Loucy (cell line): ENCODE results near the gene DIP2A.

Experiments
- H2AFZ ChIP-seq: fragments of 200-600 bp; sonication (generic); 2 replicates; pipeline ENCODE4 v1.6.0; 2016; ENCODE audit warnings: antibody characterized with exemption, mild to moderate bottlenecking, low read length, moderate library complexity
- H3F3A ChIP-seq: fragments of 200-600 bp; 2 replicates; pipeline ENCODE4 v1.6.0; 2016; ENCODE audit warnings: antibody characterized with exemption, low read depth, mild to moderate bottlenecking
- H3K27me3 ChIP-seq: fragments of 200-600 bp; sonication (generic); 2 replicates; pipeline ENCODE4 v1.6.1; 2014; ENCODE audit warnings: low read length, mild to moderate bottlenecking; ENCODE audit not compliant: insufficient read depth, poor library complexity, severe bottlenecking
- H3K36me3 ChIP-seq: fragments of 200-600 bp; sonication (generic); 2 replicates; pipeline ENCODE4 v1.6.1; 2016; ENCODE audit warnings: low read length; ENCODE audit not compliant: insufficient read depth
- H3K4me1 ChIP-seq: fragments of 200-600 bp; sonication (generic); 2 replicates; pipeline ENCODE4 v1.5.1; 2014; ENCODE audit warnings: low read length, mild to moderate bottlenecking; ENCODE audit not compliant: insufficient read depth, poor library complexity, severe bottlenecking
- H3K4me2 ChIP-seq: fragments of 200-600 bp; sonication (generic); 2 replicates; pipeline ENCODE4 v1.6.0; 2014; ENCODE audit warnings: antibody characterized with exemption, low read length, low read depth, mild to moderate bottlenecking; ENCODE audit not compliant: poor library complexity, severe bottlenecking
- H3K4me3 ChIP-seq: fragments of 200-600 bp; sonication (generic); 2 replicates; pipeline ENCODE4 v1.5.1; 2014; ENCODE audit warnings: low read length, mild to moderate bottlenecking, mixed read lengths; ENCODE audit not compliant: poor library complexity, severe bottlenecking
- H3K79me2 ChIP-seq: fragments of 200-600 bp; sonication (generic); 2 replicates; pipeline ENCODE4 v1.6.1; 2014; ENCODE audit warnings: low read length; ENCODE audit not compliant: insufficient read depth
- H3K9ac ChIP-seq: fragments of 200-600 bp; sonication (generic); 2 replicates; pipeline ENCODE4 v1.6.0; 2014; ENCODE audit warnings: mild to moderate bottlenecking, low read depth, low read length, moderate library complexity; ENCODE audit not compliant: poor library complexity, severe bottlenecking
- H3K9me2 ChIP-seq: fragments of 200-600 bp; sonication (generic); replicated peaks from 2 replicates; pipeline ENCODE4 v1.6.1; 2016; ENCODE audit warnings: low read depth, low read length, mixed read lengths
- H3K9me3 ChIP-seq: fragments of 200-600 bp; sonication (generic); 2 replicates; pipeline ENCODE4 v1.6.1; 2014; ENCODE audit warnings: mild to moderate bottlenecking, antibody characterized with exemption, low read length, low read depth; ENCODE audit not compliant: insufficient read depth
- H4K20me1 ChIP-seq: fragments of 200-600 bp; sonication (generic); 2 replicates; pipeline ENCODE4 v1.6.0; 2014; ENCODE audit warnings: antibody characterized with exemption, low read length, mild to moderate bottlenecking; ENCODE audit not compliant: insufficient read depth, poor library complexity, severe bottlenecking
- EZH2phosphoT487 ChIP-seq: fragments of 200-600 bp; IDR thresholded peaks from 2 replicates; pipeline ENCODE4 v1.6.1; 2018; ENCODE audit warnings: antibody characterized with exemption, mild to moderate bottlenecking, moderate library complexity, borderline replicate concordance
- TF ChIP-seq, protein P1 (sequence below): fragments of 200-600 bp; sonication (generic); conservative IDR thresholded peaks from 2 replicates; pipeline ENCODE4 v1.5.1; 2014; ENCODE audit warnings: mild to moderate bottlenecking, antibody characterized with exemption, low read length

Gene DIP2A

DNA sequence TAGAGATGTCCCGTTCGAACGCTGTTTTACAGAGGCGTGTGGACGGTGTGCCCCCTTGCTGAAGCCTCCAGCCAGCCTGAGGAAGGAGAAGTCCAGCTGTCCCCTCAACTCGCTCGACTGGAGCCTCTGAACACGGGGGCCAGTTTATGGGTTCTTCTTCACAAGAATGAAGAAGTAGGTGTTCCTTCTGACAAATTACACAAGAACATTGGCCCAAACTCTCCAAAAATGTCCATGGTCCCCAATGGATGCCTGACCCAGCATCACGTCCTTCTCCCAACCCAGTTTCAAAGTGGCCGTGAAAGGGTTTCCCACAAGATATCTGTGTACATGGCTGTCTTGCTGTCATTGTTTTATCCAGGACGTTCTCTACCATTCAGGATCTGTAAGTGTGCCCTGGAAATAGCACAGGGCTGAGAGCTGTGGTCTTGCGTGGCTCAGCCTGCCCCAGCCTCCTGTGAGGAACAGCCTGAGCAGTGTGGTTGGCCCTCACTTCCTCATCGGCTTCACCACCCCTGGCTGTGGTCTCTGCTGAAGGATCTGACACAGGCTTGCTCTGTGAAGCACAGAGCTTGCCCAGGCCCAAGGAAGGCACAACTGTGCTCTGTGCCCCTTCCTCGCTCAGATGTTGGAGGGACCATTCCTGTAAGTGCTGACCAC lies 147.2 kb downstream of the DIP2A start:
- no peaks in the 10 kb centered on the region for H3F3A ChIP-seq
- peak overlapping the region; percentile 74 for H3K4me2 ChIP-seq
- H3K36me3 ChIP-seq, result no peaks in the 10 kb centered on the region
- no peaks in the 10 kb centered on the region for H4K20me1 ChIP-seq
- no peaks in the 10 kb centered on the region for H3K9me2 ChIP-seq
- H3K27me3 ChIP-seq, result no peaks in the 10 kb centered on the region
- no peak for TF ChIP-seq EZH2phosphoT487
- TF ChIP-seq, protein P1, sequence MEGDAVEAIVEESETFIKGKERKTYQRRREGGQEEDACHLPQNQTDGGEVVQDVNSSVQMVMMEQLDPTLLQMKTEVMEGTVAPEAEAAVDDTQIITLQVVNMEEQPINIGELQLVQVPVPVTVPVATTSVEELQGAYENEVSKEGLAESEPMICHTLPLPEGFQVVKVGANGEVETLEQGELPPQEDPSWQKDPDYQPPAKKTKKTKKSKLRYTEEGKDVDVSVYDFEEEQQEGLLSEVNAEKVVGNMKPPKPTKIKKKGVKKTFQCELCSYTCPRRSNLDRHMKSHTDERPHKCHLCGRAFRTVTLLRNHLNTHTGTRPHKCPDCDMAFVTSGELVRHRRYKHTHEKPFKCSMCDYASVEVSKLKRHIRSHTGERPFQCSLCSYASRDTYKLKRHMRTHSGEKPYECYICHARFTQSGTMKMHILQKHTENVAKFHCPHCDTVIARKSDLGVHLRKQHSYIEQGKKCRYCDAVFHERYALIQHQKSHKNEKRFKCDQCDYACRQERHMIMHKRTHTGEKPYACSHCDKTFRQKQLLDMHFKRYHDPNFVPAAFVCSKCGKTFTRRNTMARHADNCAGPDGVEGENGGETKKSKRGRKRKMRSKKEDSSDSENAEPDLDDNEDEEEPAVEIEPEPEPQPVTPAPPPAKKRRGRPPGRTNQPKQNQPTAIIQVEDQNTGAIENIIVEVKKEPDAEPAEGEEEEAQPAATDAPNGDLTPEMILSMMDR, result no peak
- H3K79me2 ChIP-seq, result no peaks in the 10 kb centered on the region
- peak overlapping the region; percentile 68 for H3K9ac ChIP-seq
- H3K4me3 ChIP-seq, result peak overlapping the region; percentile 54
- H3K9me3 ChIP-seq, result no peaks in the 10 kb centered on the region; the same call in 1 of the 2 replicates
- H2AFZ ChIP-seq, result peak overlapping the region; percentile 18
- peaks cover 45% of the 10 kb centered on the region for H3K4me1 ChIP-seq

DNA sequence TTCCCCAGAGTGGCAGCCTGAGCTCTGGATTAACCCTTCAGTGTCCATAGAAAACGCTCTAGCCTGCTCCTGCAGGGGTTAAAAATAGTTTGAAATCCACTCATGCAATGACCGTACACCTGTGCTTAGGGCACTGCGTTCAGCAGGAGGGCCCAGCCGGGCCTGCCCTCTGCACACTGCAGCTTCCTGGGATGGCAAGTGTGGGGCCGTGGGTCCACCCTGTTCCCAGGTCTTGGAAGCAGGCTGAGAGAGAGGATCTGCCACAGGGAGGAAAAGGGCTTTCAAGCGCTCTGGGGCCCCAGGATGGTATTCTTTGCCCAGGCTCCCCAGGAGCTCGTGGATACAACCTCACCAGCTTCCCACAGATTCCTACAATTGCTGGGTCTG lies 147.7 kb downstream of the DIP2A start:
- no peaks in the 10 kb centered on the region for H3F3A ChIP-seq
- no peaks in the 10 kb centered on the region for H4K20me1 ChIP-seq
- no peaks in the 10 kb centered on the region for H3K79me2 ChIP-seq
- no peaks in the 10 kb centered on the region for H3K9me2 ChIP-seq
- H3K27me3 ChIP-seq, result no peaks in the 10 kb centered on the region
- peaks cover 45% of the 10 kb centered on the region for H3K4me1 ChIP-seq
- H3K9ac ChIP-seq, result peak overlapping the region; percentile 68
- H3K9me3 ChIP-seq, result no peaks in the 10 kb centered on the region; the same call in 1 of the 2 replicates
- H3K4me2 ChIP-seq, result peak overlapping the region; percentile 74
- peak overlapping the region; percentile 18 for H2AFZ ChIP-seq
- H3K4me3 ChIP-seq, result peak overlapping the region; percentile 54
- no peak for TF ChIP-seq EZH2phosphoT487
- TF ChIP-seq, protein P1, result no peak
- no peaks in the 10 kb centered on the region for H3K36me3 ChIP-seq

DNA sequence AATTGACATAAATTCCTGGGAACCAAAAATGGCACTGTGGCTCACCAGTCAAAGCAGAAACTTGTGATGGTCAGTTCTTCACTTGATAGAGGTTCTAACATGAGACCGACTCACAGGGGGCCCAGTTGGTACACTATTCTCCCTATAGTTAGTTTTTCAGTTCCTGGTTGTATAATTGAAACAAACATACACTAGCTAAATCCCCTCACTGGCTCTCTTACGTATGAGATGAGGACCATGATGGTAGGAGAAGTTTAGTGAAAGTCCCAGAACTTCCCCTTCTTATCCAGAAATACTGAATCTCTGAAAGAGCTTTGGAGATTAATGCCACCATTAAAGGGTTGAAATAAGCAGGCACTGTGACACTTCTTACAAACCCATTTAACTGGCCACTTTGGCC lies 148.9 kb downstream of the DIP2A start:
- no peak for TF ChIP-seq EZH2phosphoT487
- TF ChIP-seq, protein P1, result no peak
- H3K9ac ChIP-seq, result no peak overlapping the region
- H3F3A ChIP-seq, result no peaks in the 10 kb centered on the region
- H3K36me3 ChIP-seq, result no peaks in the 10 kb centered on the region
- H4K20me1 ChIP-seq, result no peaks in the 10 kb centered on the region
- H3K27me3 ChIP-seq, result no peaks in the 10 kb centered on the region
- H3K4me1 ChIP-seq, result peaks cover 45% of the 10 kb centered on the region
- no peaks in the 10 kb centered on the region; the same call in 1 of the 2 replicates for H3K9me3 ChIP-seq
- H3K79me2 ChIP-seq, result no peaks in the 10 kb centered on the region
- H2AFZ ChIP-seq, result no peak overlapping the region
- H3K9me2 ChIP-seq, result no peaks in the 10 kb centered on the region
- H3K4me3 ChIP-seq, result no peak overlapping the region
- H3K4me2 ChIP-seq, result no peak overlapping the region
